ENCODE measurements around the gene HNRNPA2B1.
"Not testable (repeated sequence)": the region's sequence is repeated elsewhere in the genome, so short reads cannot be mapped to it uniquely, and the experiment has no call there.

Gene HNRNPA2B1

DNA sequence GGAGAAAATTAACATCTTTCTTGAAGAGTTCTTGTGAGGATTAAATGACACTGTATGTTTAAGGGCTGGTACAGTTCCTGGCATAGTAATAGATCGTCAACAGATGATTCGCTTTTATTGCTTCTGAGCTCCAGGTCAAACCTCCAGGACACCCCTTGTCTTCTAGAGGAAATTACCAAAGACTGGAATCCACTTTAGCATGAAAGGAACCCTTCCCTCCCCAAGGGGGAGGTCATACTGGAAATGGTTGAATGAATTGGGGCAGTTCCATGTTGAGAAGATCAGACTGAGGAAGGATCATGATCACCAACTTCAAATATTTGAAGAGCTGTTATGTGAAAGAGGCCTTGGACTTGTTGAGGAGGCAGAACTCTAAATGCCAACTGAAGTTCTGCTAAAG, 39.6 kb downstream of the HNRNPA2B1 start:
- no peak for DNase-seq

DNA sequence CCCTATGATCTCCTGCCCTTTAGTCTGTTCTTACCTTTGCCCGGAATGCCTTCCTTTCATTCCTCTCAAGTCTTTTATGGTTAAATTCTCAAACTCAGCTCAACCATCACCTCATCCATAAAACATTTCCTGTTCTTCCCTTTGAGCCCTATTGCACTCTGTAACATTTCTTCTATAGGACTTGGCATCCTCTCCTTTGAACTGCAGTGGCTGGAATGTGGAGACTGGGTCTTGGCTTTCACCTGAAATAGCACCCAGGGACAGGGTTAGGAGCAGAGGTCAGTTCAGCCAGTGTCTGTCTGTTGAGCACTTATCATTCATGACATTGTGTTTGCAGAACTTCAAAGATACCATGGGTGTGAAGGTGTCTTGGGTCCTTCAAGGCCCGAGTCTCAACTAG, 41.3 kb downstream of the HNRNPA2B1 start:
- no peak for DNase-seq

DNA sequence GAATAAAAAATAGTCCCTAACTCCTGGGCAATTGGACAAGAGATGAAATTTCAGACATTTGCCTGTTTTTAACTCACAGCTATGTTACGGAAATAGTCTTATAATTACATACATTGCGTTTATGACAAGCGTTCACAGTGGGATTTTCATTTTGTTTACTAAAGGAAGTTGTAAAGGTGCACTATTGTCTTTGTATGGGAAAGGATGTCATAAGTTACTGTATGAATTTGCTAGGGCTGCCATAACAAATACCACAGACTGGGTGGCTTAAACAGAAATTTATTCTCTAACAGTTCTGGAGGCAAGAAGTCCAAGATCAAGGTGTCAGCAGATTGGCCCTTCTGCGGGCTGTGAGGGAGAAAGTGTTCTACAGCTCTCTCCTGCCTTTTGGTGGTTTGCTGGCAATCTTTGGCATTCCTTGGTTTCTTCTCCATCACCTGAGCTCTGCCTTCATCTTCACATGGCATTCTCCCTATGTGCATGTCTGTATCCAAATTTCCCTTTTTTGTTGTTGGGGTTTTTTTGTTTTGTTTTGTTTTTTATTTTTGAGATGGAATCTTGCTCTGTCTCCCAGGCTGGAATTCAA, 42.9 kb downstream of the HNRNPA2B1 start:
- DNase-seq, result no peak

DNA sequence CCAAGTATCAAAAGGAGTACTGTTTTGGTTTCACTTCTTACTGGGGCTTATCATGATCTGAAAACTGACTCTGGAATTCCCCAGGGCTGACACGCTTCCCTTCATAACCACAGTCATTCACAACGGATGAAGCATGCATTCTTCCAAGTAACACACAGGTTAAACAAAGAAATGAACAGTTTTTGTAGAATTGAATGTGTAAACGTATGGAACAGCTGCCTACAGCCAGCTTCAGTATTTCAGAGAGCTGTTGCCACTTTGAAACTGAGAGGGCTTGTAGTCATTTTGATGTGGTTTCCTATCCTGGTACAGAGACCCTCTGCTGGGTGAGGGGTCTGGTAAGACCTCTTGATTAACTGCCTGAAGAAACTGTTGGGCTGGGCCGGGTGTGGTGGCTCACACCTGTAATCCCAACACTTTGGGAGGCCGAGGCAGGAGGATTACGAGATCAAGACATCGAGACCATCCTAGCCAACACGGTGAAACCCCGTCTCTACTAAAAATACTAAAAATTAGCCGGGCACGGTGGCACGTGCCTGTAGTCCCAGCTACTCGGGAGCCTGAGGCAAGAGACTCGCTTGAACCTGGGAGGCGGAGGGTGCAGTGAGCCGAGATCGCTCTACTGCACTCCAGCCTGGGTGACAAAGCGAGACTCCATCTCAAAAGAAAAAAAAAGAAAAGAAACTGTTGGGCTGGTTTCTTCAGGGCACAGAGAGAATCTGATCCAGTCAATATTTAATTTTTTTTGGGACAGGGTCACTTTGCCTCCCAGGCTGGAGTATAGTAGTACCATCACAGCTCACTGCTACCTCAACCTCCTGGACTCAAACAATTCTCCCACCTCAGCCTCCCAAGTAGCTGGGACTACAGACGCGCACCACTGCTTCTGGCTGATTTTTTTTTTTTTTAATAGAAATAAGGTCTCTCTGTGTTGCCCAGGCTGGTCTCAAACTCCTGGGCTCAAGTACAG, 43.8 kb downstream of the HNRNPA2B1 start:
- no peak for DNase-seq

DNA sequence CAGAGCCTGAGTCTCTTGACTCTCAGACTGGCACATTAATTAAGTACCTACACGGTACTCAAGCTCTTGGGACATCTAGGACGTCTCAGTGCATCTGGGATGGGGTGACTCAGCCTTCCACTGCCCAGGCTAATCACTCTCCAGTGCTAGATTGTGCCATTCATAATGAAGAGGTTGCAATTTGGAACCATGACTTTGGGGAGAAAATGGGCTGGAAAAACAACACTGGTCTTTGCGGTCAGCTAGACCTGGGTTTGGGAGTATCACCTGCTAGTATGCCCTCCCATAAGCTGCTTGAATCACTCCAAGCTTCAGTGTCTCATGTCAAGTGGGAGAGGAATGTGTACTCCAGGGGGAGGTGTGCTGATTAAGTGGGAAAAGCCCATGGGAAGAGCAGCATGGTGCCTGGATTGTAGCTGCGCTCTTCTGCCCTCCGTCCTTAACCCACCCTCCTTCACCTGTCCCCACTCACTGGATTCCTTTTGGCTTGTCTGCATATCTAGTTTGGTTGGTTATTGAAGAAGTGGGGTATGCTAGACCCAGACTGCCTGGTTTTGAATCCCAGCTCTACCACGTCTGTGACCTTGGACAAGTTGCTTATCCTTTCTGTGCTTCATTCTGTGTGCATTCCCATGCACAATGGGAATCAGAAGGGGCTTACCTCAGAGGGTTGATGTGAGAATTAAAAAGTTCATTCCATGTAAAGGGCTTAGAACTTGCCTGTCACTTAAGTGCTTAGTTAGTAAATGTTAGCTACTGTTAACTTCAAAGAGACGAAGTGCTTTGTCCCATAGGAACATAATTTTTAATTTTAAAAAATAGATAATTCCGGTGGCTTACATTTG, 44.8 kb downstream of the HNRNPA2B1 start:
- DNase-seq, result no peak

DNA sequence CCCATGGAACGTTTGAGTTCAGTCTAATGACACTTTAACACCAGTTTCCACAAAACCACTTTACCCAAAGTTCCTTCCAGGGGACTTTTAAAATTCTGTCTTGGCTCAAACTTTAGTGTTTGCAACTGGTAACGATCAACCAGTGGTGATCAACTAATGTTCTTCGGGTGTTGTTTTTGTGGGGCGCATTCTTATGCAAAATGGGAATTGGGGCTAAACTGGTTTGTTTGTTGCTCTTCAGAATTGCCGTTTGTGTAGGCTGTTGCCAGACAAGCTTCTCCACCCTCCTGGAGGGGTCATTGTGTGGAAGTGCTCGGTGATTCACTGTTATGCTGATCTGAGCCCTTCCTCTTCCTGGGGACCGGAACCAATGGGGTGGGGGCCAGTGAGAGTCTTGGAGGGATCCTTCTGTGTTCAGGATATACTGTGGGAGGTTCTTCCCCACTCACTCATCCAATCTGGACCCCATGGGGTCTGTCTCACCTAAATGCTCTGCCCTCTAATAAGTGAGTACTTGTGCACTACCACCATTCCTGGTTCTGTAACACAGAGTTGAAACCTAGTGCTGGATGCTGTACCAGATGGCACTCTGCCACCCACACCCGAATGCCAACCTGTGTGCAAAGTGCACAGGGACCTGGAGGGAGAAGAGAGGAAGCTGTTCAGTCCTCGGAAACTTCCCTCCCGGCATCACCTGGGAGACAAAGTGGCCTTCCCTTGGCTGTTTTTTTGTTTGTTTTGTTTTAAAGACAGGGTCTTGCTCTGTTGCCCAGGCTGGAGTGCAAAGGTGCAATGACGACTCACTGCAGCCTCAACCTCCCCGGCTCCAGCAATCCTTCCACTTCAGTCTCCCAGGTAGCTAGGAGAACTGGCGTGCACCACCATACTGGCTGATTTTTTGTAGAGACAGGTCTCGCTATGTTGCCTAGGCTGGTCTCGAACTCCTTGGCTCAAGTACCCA, 46.4 kb downstream of the HNRNPA2B1 start:
- no peak for DNase-seq

DNA sequence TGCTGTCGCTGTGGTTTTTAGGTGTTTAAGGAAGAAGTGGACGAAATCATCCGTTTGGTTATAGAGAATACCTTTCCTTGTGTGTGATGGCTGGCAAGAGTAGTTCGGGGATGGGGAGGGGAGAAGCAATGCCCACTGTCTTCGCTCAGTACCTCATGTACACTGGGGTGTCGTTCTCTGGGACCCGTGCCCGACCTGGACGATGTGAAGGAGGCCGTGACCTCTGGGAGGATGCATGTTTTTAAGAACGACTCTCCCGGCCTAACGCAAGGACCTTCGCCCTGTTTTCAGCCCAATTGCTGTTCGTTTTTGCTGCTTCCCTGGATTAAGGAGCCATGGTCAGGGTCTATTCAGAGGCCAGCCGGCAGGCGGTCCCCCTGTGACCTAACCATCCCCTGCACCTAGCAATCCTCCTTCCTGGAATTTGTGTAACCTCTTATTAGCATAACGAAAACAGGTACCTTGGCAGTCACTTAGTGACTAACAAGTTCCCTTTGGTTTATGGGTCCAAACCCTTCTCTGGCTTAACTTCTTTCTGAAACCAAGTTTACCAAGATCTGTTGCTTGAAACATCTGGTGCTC, 47.2 kb downstream of the HNRNPA2B1 start:
- DNase-seq, result no peak

DNA sequence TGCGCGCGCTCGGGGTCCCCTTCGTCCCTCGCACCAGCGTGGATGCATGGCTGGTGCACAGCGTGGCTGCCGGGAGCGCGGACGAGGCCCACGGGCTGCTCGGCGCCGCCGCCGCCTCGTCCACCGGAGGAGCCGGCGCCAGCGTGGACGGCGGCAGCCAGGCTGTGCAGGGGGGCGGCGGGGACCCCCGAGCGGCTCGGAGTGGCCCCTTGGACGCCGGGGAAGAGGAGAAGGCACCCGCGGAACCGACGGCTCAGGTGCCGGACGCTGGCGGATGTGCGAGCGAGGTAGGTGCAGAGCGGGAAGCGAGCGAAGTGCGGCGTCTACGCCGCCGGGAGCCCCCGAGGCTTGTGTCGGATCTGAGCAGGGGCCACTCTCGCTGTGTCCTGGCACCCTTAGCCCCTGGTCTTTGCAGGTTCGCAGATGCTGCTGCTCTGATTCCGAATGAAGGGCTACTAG, 47.7 kb downstream of the HNRNPA2B1 start:
- DNase-seq, result peak in 2 of 4 experiments; percentile 15 to 18

DNA sequence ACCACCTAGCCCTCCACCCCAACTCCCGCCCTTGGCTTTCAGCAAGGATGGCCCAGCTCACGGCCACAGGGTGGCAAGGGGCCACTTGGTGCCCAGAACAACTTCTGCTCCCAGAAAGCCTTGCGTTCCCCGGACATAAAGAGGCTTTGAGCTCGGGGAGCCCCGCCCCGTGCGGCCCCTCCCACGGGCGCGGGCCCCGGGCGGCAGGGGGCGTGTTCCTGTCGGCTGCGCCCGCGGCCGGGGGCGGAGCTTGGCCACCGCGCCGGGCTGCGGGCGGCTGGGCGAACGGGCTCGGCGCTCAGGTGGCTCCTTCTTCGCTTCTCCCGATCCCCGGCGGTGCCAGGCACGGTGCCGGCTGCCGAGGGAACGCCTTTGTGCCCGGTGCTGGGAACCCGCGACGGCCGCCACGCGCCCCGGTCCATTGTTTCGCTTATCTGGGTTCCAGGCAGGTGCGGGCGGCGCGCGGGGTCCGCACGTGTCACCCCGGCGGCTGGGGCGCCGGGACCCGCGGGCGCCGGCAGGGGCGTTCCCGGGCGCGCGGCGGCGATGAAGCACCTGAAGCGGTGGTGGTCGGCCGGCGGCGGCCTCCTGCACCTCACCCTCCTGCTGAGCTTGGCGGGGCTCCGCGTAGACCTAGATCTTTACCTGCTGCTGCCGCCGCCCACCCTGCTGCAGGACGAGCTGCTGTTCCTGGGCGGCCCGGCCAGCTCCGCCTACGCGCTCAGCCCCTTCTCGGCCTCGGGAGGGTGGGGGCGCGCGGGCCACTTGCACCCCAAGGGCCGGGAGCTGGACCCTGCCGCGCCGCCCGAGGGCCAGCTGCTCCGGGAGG, 48.4 kb downstream of the HNRNPA2B1 start, which contains the start of gene NFE2L3:
Gene NFE2L3 (plus strand): TSS at position 246 of the 829 bp plus-strand sequence. CDS start 301 bp downstream, at position 547.
- DNase-seq, result peak; percentile 30 to 78 (median 44)

DNA sequence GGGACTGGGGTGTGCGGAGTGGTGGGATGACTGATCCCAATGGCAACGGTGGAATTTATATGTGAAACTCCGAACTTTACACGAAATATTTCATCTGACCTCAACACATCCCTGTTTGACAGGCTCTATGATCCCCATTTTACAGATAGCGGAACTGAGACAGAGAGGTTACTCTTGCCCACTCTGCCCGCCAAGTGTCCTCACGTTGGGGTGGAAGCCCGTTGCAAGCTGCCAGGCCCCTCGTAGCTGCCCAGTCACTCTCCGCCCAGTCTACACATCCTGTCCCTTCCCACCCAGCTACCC, 48.9 kb downstream of the HNRNPA2B1 start:
- DNase-seq, result no peak

DNA sequence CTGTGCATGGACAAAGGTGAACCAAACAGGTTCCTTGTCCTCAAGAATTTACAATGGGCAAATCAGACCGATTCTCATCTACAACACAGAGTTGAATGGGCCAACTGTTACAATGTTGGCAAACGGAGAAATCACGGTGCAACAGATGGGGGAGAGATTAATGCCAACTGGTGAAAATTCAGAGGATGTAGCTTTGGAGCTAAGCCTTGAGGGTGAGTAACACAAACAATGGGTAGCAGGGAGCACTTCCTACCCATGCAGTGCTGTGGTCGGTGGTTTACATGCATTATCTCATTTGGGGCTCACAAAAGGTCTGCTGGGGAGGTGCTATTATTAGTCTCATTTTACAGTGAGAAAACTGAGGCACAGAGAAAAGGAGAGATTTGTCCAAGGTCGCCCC, 49.5 kb downstream of the HNRNPA2B1 start:
- no peak for DNase-seq

DNA sequence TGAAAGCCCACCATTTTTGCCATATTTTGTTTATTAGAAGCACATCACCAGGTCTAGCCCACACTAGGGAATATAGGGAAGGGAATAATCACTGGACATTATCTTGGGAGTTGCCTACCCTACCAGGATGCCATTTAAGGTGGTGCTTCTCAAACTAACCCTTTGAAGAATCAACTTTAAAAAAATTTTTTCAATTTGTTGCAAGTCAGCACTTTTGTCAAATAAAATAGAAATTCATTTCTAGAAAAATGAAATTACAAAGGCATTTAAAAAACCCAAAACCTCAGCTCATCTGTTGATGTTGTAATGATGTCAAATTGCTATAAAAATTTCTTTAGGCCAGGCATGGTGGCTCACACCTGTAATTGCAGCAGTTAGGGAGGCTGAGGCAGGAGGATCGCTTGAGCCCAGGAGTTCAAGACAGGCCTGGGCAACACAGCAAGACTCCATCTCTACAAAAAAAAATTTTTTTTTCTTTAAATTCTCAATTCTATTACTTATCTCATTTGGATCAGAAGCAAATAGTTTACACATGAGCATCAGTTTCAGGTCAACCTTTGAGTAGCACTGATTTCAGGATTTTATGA, 51.1 kb downstream of the HNRNPA2B1 start:
- DNase-seq, result no peak

DNA sequence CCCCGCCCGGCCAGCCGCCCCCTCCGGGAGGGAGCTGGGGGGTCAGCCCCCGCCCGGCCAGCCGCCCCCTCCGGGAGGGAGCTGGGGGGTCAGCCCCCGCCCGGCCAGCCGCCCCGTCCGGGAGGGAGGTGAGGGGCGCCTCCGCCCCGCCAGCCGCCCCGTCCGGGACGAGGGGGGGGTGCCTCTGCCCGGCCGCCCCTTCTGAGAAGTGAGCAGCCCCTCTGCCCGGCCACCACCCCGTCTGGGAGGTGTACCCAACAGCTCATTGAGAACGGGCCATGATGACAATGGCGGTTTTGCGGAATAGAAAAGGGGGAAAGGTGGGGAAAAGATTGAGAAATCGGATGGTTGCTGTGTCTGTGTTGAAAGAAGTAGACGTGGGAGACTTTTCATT, 52.2 kb downstream of the HNRNPA2B1 start:
- not testable (repeated sequence) for DNase-seq

DNA sequence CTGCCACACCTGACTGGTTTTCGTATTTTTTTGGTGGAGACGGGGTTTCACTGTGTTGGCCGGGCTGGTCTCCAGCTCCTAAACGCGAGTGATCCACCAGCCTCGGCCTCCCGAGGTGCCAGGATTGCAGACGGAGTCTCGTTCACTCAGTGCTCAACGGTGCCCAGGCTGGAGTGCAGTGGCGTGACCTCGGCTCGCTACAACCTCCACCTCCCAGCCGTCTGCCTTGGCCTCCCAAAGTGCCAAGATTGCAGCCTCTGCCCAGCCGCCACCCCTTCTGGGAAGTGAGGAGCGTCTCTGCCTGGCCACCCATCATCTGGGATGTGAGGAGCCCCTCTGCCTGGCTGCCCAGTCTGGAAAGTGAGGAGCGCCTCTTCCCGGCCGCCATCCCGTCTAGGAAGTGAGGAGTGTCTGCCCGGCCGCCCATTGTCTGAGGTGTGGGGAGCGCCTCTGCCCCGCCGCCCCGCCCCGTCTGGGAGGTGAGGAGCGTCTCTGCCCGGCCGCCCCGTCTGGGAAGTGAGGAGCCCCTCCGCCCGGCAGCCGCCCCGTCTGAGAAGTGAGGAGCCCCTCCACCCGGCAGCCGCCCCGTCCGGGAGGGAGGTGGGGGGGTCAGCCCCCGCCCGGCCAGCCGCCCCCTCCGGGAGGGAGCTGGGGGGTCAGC, 52.8 kb downstream of the HNRNPA2B1 start:
- not testable (repeated sequence) for DNase-seq

DNA sequence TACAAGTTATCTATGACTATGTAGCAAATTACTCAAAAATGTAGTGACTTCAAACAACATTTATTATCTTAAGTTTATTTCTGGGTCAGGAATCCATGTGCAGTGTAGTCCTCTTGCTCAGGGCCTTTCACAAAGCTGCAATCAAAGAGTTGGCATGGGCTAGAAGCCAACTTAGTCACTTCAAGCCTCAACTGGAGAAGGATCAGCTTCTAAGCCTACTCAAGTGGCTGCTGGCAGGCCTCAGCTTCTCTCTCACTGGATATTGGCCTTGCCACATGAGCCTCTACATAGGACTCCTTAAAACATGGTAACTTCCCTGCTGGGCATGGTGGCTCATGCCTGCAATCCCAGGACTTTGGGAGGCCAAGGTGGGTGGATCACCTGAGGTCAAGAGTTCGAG, 53.5 kb downstream of the HNRNPA2B1 start:
- DNase-seq, result no peak

DNA sequence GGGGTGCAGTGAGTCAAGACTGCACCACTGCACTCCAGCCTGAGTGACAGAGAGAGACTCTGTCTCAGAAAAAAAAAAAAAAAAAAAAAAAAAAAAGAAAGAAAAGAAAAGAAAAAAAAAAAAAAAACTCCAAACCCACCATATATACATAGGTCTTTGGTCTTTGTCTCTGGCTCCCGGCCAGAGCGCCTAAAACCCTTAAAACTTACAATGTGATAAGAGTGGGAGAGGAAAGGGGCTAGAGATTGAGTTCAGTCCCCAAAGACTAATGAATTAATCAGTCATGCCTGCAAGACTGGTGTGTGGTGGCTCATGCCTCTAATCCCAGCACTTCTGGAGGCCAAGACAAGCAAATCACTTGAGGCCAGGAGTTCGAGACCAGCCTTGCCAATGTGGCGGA, 55.3 kb downstream of the HNRNPA2B1 start:
- no peak for DNase-seq

DNA sequence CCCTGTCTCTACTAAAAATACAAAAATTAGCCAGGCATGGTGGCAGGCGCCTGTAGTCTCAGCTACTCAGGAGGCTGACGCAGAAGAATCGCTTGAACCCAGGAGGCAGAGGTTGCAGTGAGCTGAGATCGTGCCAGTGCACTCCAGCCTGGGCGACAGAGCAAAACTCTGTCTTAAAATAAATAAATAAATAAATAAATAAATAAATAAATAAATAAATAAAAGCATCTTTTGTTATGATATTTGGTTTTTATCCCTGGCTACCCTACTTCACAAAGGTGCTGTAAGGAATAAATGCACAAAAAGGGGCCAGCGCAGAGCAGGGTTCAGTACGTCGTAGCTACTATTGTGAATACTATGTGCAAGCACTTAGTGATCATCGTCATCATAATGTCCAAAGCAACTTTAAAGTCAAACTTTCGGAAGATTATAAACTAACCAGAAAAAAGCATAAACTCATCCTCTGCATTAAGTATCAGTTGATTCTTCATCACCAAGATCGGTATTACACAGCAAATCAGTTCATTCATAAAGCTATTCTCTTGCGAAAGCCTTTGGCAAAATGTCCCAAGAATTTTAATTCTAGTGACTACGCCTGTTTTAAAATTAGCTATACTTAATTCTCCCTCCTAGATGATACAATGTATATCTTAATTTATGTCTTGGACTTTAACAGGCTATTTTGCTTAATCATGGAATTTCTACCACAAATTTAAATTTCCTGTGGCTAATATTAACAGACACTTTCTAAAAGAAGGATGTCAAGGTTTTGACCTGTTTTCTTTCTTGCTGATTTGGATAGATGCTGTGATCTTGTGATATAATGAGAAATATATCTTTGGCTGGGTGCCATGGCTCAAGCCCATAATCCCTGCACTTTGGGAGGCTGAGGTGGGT, 56.1 kb downstream of the HNRNPA2B1 start:
- DNase-seq, result no peak

DNA sequence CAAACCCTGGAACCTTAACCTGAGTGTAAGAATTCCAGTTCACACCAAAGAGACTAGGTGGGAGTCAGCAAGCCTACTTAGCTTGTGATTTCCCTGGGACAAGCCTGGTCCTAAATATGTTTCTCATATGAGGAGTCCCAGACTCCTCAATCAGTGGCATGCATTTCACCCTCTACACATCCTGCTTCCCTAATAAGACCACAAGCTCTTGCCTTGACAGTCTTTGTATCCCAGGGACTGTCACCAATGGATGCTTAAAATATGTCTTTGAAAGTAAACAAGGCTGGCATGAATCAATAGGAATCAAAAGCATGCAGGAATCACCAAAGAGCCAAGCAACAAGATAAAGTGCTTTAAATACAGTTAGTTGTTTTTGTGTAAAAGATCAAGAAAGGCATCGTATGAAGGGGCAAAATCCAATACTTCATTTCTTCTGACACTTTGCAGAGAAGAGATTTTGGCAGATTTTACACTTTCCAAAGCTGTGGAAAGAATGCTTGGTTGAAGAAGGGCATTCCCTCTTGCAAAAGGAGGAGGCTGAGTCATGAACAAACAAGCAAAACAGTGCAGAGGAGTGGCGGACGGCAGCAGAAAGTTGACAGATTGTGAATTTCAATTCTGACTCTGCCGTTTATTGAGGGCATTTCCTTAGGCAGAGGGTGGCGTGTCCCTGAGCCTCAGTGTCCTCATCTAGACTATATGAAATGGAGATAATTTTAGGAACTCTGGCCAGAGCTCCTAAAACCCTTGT, 57.1 kb downstream of the HNRNPA2B1 start:
- DNase-seq, result no peak
